Measurements from ENCODE around the gene RBM8A.

DNA sequence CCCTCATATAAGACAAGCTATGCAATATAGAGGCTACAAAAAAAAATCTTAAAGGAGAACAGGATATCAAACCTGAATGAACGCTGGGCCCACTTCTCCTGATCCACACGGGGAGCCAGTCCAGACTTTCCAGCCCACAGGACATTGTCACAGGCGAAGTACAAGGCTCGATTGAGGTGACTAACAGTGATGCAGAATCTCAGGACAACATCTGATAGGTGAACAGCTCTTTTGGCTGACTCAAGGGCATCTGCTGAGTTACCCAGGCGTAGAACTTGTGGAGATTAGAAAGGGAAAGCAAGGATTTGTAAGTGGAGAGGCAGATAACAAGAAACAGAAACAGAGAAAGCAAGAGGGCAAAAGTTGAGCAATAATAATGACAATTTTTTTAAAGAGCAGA, 10.5 kb downstream of the RBM8A start:
- TF ChIP-seq, protein P1, sequence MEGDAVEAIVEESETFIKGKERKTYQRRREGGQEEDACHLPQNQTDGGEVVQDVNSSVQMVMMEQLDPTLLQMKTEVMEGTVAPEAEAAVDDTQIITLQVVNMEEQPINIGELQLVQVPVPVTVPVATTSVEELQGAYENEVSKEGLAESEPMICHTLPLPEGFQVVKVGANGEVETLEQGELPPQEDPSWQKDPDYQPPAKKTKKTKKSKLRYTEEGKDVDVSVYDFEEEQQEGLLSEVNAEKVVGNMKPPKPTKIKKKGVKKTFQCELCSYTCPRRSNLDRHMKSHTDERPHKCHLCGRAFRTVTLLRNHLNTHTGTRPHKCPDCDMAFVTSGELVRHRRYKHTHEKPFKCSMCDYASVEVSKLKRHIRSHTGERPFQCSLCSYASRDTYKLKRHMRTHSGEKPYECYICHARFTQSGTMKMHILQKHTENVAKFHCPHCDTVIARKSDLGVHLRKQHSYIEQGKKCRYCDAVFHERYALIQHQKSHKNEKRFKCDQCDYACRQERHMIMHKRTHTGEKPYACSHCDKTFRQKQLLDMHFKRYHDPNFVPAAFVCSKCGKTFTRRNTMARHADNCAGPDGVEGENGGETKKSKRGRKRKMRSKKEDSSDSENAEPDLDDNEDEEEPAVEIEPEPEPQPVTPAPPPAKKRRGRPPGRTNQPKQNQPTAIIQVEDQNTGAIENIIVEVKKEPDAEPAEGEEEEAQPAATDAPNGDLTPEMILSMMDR (IDR thresholded peaks at IDR 0.05; ENCODE audit: borderline replicate concordance, extremely low read depth, low read length, poor library complexity, severe bottlenecking), result no peak
- no peak for TF ChIP-seq EZH2 (IDR thresholded peaks at IDR 0.05; ENCODE audit: borderline replicate concordance, low read depth, low read length, severe bottlenecking)

Measured in DND-41 (cell line).